Measurements from ENCODE around the gene HIVEP3. TPM values are rescaled to one million over a fixed set of nuclear protein-coding genes. Genes with fewer than 3 reads are reported as not detected.
A peak's percentile ranks its signal among the peaks of the same experiment; 100 is the strongest.

HIVEP3 gene
- total and polyA plus RNA-seq, 4 experiments from 2014 or later, result 8.2 to 12.8 (median 10.8) TPM

DNA sequence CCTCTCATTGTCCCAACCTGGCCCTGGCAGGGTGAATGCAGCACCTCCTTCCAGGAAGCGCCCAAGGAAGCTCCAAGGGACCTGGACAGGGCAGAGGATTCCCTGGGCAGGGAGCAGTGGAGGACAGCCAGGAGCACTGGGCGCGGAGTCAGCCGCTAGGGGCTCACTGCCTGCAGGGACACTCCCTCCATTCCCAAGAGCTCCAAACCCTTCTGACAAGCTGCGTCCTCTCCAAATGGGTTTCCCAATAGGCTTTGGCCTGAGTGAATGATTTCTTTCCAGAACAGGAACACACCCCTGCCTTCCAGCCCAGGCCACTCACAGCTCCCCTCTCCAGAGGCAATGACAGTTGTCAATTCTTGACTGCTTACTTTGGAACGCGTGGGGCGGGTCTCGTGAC lies 305.8 kb downstream of the HIVEP3 start:
- intact Hi-C loops (cut with micrococcal nuclease), result no loop called here
- Mint-ChIP-seq H3K4me3 (no peak overlapping the region), H3K27ac (no peak overlapping the region), H3K4me1 (peaks cover 0 to 6% (median 4%) of the 10 kb centered on the region in 4 donors), H3K9me3 (no peaks in the 10 kb centered on the region), H3K36me3 (peaks cover 0 to 12% of the 10 kb centered on the region in 2 donors), H3K27me3 (no peaks in the 10 kb centered on the region)
- H3K9me3 ChIP-seq (ENCODE audit: control insufficient read depth in 1 of 2, low read length in 2 of 2), result no peaks in the 10 kb centered on the region
- H3K27ac ChIP-seq (ENCODE audit: low read depth, low read length), result no peak overlapping the region
- no peaks in the 10 kb centered on the region for H3K27me3 ChIP-seq (ENCODE audit: insufficient read depth, low read length)
- H3K4me3 ChIP-seq (ENCODE audit: low read length in 2 of 2), result no peak overlapping the region
- no peaks in the 10 kb centered on the region for H3K4me1 ChIP-seq (ENCODE audit: insufficient read depth, low read length)
- POLR2A ChIA-PET (ENCODE audit: partially characterized antibody), result no interaction called here
- H3K36me3 ChIP-seq (ENCODE audit: insufficient read depth, low read length), result no peaks in the 10 kb centered on the region
- no peak for DNase-seq
- CTCF ChIA-PET (ENCODE audit: partially characterized antibody), result no interaction called here

- CTCF ChIA-PET (ENCODE audit: partially characterized antibody), result no interaction called here
- Mint-ChIP-seq H3K4me3 (no peak overlapping the region), H3K36me3 (peaks cover 0 to 12% of the 10 kb centered on the region in 2 donors), H3K4me1 (peaks cover 0 to 6% (median 4%) of the 10 kb centered on the region in 4 donors), H3K27ac (no peak overlapping the region), H3K27me3 (no peaks in the 10 kb centered on the region), H3K9me3 (peaks cover 0 to 3% (median 0%) of the 10 kb centered on the region in 8 donors)
- Histone ChIP-seq H3K27ac (ENCODE audit: low read depth, low read length) (no peak overlapping the region), H3K9me3 (ENCODE audit: control insufficient read depth in 1 of 2, low read length in 2 of 2) (no peaks in the 10 kb centered on the region), H3K36me3 (ENCODE audit: insufficient read depth, low read length) (no peaks in the 10 kb centered on the region), H3K27me3 (ENCODE audit: insufficient read depth, low read length) (no peaks in the 10 kb centered on the region), H3K4me3 (ENCODE audit: low read length in 2 of 2) (no peak overlapping the region), H3K4me1 (ENCODE audit: insufficient read depth, low read length) (no peaks in the 10 kb centered on the region)
- intact Hi-C loops (cut with micrococcal nuclease), result no loop called here
- DNase-seq, result no peak
- POLR2A ChIA-PET (ENCODE audit: partially characterized antibody), result no interaction called here
Measured at GRCh38 chr1:41611932-41612450, 306.7 kb downstream of the HIVEP3 start.

DNA sequence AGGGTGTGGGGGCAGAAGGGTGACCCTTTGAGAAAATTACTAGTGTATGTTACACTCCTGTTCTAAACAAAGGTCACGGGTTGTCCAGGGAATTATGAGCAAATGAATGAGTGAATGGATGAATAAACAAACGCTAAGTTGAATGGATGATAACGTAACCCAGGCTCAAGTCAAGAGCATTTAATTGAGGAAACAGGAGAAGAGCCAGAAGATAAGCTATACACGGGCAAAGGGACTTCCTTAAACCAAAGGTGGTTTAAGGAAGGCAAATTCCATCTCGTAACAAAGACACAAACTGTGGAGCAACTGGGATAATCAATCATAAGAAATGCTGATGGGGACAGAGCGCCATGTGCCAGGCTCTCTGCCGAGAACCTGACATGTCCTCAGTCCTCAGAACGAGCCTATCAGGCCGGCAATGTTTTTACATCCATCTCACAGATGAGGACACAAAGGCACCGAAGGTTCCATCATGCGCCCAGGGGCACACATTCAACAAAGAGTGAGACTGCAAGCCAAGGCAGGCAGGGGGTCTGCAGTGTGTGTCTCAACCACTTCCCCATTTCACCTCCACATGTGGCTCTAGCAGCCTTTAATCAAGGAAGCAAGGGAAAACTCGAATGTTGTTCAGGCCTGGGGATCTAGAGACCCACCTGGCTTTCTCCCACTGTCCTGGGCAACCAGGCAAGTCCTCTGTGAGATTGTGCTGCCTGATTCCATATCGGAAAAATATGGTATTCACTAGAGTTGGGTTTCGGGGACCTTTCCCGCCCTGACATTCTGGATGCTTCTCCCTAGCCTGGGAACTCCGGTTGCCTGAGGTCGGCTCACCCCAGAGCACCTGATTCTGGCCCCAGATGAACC lies 307.4 kb downstream of the HIVEP3 start:
- DNase-seq, result no peak
- H3K4me3 ChIP-seq (ENCODE audit: low read length in 2 of 2), result no peak overlapping the region
- no peaks in the 10 kb centered on the region for H3K9me3 ChIP-seq (ENCODE audit: control insufficient read depth in 1 of 2, low read length in 2 of 2)
- Mint-ChIP-seq H3K4me3 (no peak overlapping the region), H3K27ac (peak overlapping the region in 1 of 7 donors; percentile 42), H3K9me3 (peaks cover 0 to 4% (median 0%) of the 10 kb centered on the region in 8 donors), H3K36me3 (peaks cover 0 to 12% of the 10 kb centered on the region in 2 donors), H3K27me3 (no peaks in the 10 kb centered on the region), H3K4me1 (peaks cover 0 to 6% (median 4%) of the 10 kb centered on the region in 4 donors)
- no peaks in the 10 kb centered on the region for H3K4me1 ChIP-seq (ENCODE audit: insufficient read depth, low read length)
- POLR2A ChIA-PET (ENCODE audit: partially characterized antibody), result no interaction called here
- intact Hi-C loops (cut with micrococcal nuclease), result no loop called here
- no peak overlapping the region for H3K27ac ChIP-seq (ENCODE audit: low read depth, low read length)
- no peaks in the 10 kb centered on the region for H3K36me3 ChIP-seq (ENCODE audit: insufficient read depth, low read length)
- no peaks in the 10 kb centered on the region for H3K27me3 ChIP-seq (ENCODE audit: insufficient read depth, low read length)
- CTCF ChIA-PET (ENCODE audit: partially characterized antibody), result no interaction called here

- CTCF ChIA-PET (ENCODE audit: partially characterized antibody), result no interaction called here
- peaks cover 0 to 4% (median 0%) of the 10 kb centered on the region in 8 donors for H3K9me3 Mint-ChIP-seq
- POLR2A ChIA-PET (ENCODE audit: partially characterized antibody), result no interaction called here
Measured at GRCh38 chr1:41610361-41610760, 308.4 kb downstream of the HIVEP3 start.

DNA sequence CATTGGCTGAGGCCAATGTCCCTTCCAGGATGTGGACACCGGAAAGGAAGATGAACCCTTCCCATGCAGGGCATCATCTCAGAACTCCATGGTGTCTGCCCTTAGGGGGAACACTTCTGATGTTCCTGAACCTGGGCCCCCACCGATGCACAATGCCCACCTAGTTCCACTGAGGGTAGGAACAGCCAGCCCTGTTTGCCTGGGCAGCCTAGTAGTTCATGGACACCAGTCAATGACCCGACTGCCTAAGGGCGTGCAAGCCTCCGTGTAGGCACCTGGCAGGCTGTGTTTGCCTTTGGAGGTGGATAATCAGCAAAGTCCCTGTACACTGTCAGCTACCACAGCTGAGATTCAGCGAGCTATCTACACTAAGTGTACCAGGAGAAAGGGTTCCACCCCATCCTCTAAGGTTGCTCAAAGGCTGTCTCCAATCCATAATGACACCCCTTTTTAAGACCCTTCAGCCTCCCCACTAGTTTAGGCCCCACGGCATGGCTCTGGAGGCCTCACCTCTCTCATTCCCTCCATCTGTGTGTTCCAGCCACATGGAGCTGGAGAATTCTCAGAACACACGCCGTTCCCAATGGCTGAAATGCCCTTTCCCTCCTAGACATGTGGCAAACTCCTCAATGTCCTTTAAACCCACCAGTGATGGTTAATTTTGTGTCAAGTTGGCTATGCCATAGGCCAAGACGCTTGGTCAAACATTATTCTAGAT lies 309.4 kb downstream of the HIVEP3 start:
- Histone ChIP-seq H3K36me3 (ENCODE audit: insufficient read depth, low read length) (no peaks in the 10 kb centered on the region), H3K4me1 (ENCODE audit: insufficient read depth, low read length) (no peaks in the 10 kb centered on the region), H3K4me3 (ENCODE audit: low read length in 2 of 2) (no peak overlapping the region), H3K9me3 (ENCODE audit: control insufficient read depth in 1 of 2, low read length in 2 of 2) (no peaks in the 10 kb centered on the region), H3K27ac (ENCODE audit: low read depth, low read length) (no peak overlapping the region), H3K27me3 (ENCODE audit: insufficient read depth, low read length) (no peaks in the 10 kb centered on the region)
- H3K9me3 Mint-ChIP-seq, result peaks cover 0 to 4% (median 0%) of the 10 kb centered on the region in 8 donors
- H3K27me3 Mint-ChIP-seq, result no peaks in the 10 kb centered on the region
- peaks cover 0 to 5% (median 1%) of the 10 kb centered on the region in 4 donors for H3K4me1 Mint-ChIP-seq
- H3K4me3 Mint-ChIP-seq, result no peak overlapping the region
- H3K27ac Mint-ChIP-seq, result no peak overlapping the region
- peaks cover 0 to 12% of the 10 kb centered on the region in 2 donors for H3K36me3 Mint-ChIP-seq
- ChIA-PET POLR2A (ENCODE audit: partially characterized antibody) (no interaction called here), CTCF (ENCODE audit: partially characterized antibody) (no interaction called here)
- intact Hi-C loops (cut with micrococcal nuclease), result no loop called here
- no peak for DNase-seq

More at GRCh38 chr1:41610361-41610760, 308.4 kb downstream of the HIVEP3 start:
- Histone ChIP-seq H3K4me3 (ENCODE audit: low read length in 2 of 2) (no peak overlapping the region), H3K4me1 (ENCODE audit: insufficient read depth, low read length) (no peaks in the 10 kb centered on the region), H3K27ac (ENCODE audit: low read depth, low read length) (no peak overlapping the region), H3K27me3 (ENCODE audit: insufficient read depth, low read length) (no peaks in the 10 kb centered on the region), H3K9me3 (ENCODE audit: control insufficient read depth in 1 of 2, low read length in 2 of 2) (no peaks in the 10 kb centered on the region), H3K36me3 (ENCODE audit: insufficient read depth, low read length) (no peaks in the 10 kb centered on the region)
- Mint-ChIP-seq H3K27ac (no peak overlapping the region), H3K4me3 (no peak overlapping the region), H3K27me3 (no peaks in the 10 kb centered on the region), H3K36me3 (peaks cover 0 to 12% of the 10 kb centered on the region in 2 donors), H3K4me1 (peaks cover 0 to 5% (median 1%) of the 10 kb centered on the region in 4 donors)
- no peak for DNase-seq
- intact Hi-C loops (cut with micrococcal nuclease), result no loop called here

DNA sequence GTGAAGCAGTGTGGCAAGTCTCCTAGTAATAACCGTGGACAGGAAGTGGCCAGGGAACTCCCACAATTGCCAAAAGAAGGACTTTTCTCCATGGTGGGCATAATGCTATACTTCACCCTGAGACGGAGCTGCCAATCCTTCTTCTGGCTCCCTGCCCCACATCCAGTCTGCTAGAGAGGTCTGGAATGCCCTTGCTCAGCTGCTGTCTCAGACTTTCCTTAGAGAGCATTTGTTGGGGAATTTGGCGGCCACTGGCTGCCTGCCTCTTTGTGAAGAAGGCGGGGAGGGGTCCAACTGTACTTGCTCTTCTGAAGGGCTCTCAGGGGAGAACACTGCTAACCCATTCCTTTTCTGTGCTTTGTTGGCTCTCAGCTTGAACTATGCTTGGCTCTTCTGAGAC lies 310.5 kb downstream of the HIVEP3 start:
- H3K4me1 Mint-ChIP-seq, result peaks cover 0 to 5% (median 1%) of the 10 kb centered on the region in 4 donors
- DNase-seq, result no peak
- no peaks in the 10 kb centered on the region for H3K27me3 Mint-ChIP-seq
- no peaks in the 10 kb centered on the region for H3K4me1 ChIP-seq (ENCODE audit: insufficient read depth, low read length)
- no peak overlapping the region for H3K27ac ChIP-seq (ENCODE audit: low read depth, low read length)
- H3K9me3 Mint-ChIP-seq, result peaks cover 0 to 4% (median 0%) of the 10 kb centered on the region in 8 donors
- POLR2A ChIA-PET (ENCODE audit: partially characterized antibody), result no interaction called here
- H3K4me3 ChIP-seq (ENCODE audit: low read length in 2 of 2), result no peak overlapping the region
- no peaks in the 10 kb centered on the region for H3K36me3 ChIP-seq (ENCODE audit: insufficient read depth, low read length)
- intact Hi-C loops (cut with micrococcal nuclease), result no loop called here
- no peak overlapping the region for H3K4me3 Mint-ChIP-seq
- peaks cover 0 to 9% of the 10 kb centered on the region in 2 donors for H3K36me3 Mint-ChIP-seq
- no peaks in the 10 kb centered on the region for H3K9me3 ChIP-seq (ENCODE audit: control insufficient read depth in 1 of 2, low read length in 2 of 2)
- no peaks in the 10 kb centered on the region for H3K27me3 ChIP-seq (ENCODE audit: insufficient read depth, low read length)
- no peak overlapping the region for H3K27ac Mint-ChIP-seq
- CTCF ChIA-PET (ENCODE audit: partially characterized antibody), result no interaction called here

GRCh38 chr1:41607808-41608207 lies 310.9 kb downstream of the HIVEP3 start:
- POLR2A ChIA-PET (ENCODE audit: partially characterized antibody), result no interaction called here
- no peak overlapping the region for H3K27ac ChIP-seq (ENCODE audit: low read depth, low read length)
- H3K4me3 ChIP-seq (ENCODE audit: low read length in 2 of 2), result no peak overlapping the region
- no peaks in the 10 kb centered on the region for H3K27me3 ChIP-seq (ENCODE audit: insufficient read depth, low read length)
- no peaks in the 10 kb centered on the region for H3K4me1 ChIP-seq (ENCODE audit: insufficient read depth, low read length)
- no peaks in the 10 kb centered on the region for H3K36me3 ChIP-seq (ENCODE audit: insufficient read depth, low read length)
- no peaks in the 10 kb centered on the region for H3K27me3 Mint-ChIP-seq
- DNase-seq, result no peak
- H3K4me1 Mint-ChIP-seq, result peaks cover 0 to 5% (median 1%) of the 10 kb centered on the region in 4 donors
- CTCF ChIA-PET (ENCODE audit: partially characterized antibody), result no interaction called here
- H3K9me3 ChIP-seq (ENCODE audit: control insufficient read depth in 1 of 2, low read length in 2 of 2), result no peaks in the 10 kb centered on the region
- H3K4me3 Mint-ChIP-seq, result no peak overlapping the region
- peaks cover 0 to 9% of the 10 kb centered on the region in 2 donors for H3K36me3 Mint-ChIP-seq
- no peak overlapping the region for H3K27ac Mint-ChIP-seq
- H3K9me3 Mint-ChIP-seq, result peaks cover 0 to 4% (median 0%) of the 10 kb centered on the region in 8 donors
- intact Hi-C loops (cut with micrococcal nuclease), result no loop called here
